OCI-LY3 (cell line): ENCODE results near the gene SIGLEC9.

Experiments
- CTCF ChIP-seq: fragments of 200-600, 300-600 bp; sonication (generic); IDR thresholded peaks from 2 replicates; pipeline ENCODE4 v1.5.1; 2014; ENCODE audit warnings: antibody characterized with exemption, low read length, low read depth
- EZH2phosphoT487 ChIP-seq: fragments of 200-600 bp; shearing (Covaris generic); IDR thresholded peaks from 2 replicates; pipeline ENCODE4 v1.6.1; 2018; ENCODE audit warnings: antibody characterized with exemption, mixed run types, low read depth

- TF ChIP-seq CTCF (no peak), EZH2phosphoT487 (no peak)
These were observed 25.7 kb upstream of the SIGLEC9 start for GRCh38 chr19:51099047-51099382.
